GM10266 (cell line): ENCODE results near the gene NOL8.

Source experiments
- DNase-seq: peaks from one replicate; pipeline ENCODE4 v3.0.0; 2012; ENCODE audit errors: extremely low spot score
- TF ChIP-seq, protein P1 (sequence below): IDR thresholded peaks from 2 replicates; pipeline ENCODE4 v1.5.1; 2012; ENCODE audit warnings: mild to moderate bottlenecking, low read depth; ENCODE audit not compliant: control insufficient read depth, insufficient read depth; ENCODE audit errors: missing control alignments

The NOL8 gene

GRCh38 chr9:92295827-92296258 is 29.3 kb downstream of the NOL8 start:
- TF ChIP-seq, protein P1, sequence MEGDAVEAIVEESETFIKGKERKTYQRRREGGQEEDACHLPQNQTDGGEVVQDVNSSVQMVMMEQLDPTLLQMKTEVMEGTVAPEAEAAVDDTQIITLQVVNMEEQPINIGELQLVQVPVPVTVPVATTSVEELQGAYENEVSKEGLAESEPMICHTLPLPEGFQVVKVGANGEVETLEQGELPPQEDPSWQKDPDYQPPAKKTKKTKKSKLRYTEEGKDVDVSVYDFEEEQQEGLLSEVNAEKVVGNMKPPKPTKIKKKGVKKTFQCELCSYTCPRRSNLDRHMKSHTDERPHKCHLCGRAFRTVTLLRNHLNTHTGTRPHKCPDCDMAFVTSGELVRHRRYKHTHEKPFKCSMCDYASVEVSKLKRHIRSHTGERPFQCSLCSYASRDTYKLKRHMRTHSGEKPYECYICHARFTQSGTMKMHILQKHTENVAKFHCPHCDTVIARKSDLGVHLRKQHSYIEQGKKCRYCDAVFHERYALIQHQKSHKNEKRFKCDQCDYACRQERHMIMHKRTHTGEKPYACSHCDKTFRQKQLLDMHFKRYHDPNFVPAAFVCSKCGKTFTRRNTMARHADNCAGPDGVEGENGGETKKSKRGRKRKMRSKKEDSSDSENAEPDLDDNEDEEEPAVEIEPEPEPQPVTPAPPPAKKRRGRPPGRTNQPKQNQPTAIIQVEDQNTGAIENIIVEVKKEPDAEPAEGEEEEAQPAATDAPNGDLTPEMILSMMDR = no peak
- DNase-seq = no peak

GRCh38 chr9:92295240-92295790 is 29.8 kb downstream of the NOL8 start:
- TF ChIP-seq, protein P1 = no peak
- DNase-seq = no peak

DNA sequence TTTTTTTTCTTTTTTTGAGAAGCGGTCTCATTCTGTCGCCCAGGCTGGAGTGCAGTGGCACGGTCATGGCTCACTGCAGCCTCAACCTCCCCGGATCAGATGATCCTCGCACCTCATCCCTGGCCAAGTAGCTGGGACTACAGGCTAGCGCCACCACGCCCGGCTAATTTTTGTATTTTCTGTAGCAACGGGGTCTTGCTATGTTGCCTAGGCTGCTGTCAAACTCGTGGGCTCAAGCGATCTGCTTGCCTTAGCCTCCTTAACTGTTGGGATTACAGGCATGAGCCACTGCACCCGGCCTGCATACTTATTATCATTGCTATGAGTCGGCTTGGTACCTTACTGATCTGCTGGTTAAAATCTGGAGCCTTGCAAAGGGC is 30.9 kb downstream of the NOL8 start:
- DNase-seq = no peak
- TF ChIP-seq, protein P1 = no peak

- TF ChIP-seq, protein P1 = peak; percentile 54
- peak; percentile 93 for DNase-seq
Observed at GRCh38 chr9:92293452-92294296, 31.5 kb downstream of the NOL8 start, which contains the start of gene IARS1. Gene IARS1, minus strand, starts transcription at chr9:92293697. Its CDS starts 4,278 bp downstream, at chr9:92289419.

DNA sequence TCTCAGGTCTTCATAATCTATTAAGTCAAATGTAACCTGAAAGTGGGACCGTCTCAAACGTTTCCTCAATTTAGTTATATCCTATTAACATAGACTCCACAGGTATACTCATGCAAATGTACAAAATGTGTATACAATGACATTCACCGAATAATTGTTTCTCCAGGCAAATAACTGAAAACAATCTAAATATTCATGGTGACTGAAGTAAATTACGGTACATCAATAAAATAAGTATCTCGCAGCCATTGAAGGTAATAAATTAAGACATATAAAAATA is 32.1 kb downstream of the NOL8 start:
- TF ChIP-seq, protein P1 = no peak
- no peak for DNase-seq

DNA sequence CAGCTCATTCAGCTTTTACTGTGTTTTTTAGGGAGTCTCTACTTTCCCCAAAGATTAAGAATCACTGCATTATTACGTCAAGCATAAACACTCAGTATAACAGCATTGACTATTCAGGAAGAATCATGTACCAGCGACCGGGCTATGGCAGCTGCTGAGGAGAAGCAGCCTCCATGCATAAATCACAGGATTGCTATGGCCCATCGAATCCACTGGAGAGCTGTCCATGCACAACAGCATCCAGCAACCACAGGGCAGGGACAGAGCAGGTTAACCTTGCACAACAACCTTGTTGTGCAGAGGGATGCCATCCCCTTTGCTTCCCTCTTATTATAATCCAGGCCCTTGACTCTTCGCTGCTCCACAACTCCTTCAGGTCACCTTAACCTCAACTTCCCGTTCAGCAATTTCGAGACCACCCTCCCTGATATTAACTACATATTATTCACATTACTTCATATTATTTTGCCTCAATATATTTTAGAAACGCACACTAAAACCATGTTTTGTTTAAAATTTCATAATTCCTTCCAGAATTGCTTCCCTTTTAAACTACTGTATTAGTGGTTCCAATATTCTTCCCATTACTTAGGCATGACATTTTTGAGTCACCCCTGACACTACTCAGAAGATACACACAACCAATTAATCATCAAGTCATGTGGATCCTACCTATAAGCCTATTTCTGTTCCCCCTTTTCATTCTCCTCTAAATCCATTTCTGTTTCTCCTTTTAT is 32.6 kb downstream of the NOL8 start:
- DNase-seq = no peak
- TF ChIP-seq, protein P1 = no peak
